ENCODE data around the gene ZNF200. TPM values are rescaled to one million over a fixed set of nuclear protein-coding genes. Genes with fewer than 3 reads are reported as not detected.
"Not testable (repeated sequence)": the region's sequence is repeated elsewhere in the genome, so short reads cannot be mapped to it uniquely, and the experiment has no call there.

ZNF200 gene
- total RNA-seq, 1 donor from 2014 or later, result 8.6 TPM

DNA sequence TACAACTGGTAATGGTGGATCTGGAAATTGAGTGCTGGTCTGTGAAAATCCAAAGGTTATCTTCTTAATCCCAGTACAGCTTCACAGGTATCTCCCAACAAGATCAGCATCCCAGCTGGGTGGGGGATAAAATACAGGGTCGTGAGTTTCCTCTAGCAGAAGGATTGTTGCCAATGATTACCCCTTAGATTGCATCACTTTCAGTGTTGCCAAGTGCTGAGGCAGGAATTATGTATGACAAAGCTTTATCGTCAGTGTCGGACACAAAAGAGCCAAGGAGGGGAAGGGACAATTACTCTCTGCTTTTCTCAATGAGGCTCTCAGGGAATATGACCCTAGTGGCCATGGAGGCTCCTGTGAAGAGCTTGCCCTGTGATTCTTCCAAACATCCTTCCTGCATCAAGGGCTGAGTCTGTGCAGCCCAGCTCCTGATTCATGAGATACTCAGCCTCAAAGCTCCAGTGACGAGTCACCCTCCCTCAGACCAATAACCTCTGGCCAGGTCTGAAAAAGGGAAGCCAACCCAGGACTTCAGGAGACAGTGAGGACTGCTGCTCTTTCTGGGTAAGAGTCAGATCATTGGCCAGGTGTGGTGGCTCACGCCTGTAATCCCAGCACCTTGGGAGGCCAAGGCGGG is 31.9 kb downstream of the ZNF200 start:
- H3K27me3 Mint-ChIP-seq (ENCODE audit: low read depth), result peaks cover 38% of the 10 kb centered on the region
- no peaks in the 10 kb centered on the region for H3K36me3 Mint-ChIP-seq

DNA sequence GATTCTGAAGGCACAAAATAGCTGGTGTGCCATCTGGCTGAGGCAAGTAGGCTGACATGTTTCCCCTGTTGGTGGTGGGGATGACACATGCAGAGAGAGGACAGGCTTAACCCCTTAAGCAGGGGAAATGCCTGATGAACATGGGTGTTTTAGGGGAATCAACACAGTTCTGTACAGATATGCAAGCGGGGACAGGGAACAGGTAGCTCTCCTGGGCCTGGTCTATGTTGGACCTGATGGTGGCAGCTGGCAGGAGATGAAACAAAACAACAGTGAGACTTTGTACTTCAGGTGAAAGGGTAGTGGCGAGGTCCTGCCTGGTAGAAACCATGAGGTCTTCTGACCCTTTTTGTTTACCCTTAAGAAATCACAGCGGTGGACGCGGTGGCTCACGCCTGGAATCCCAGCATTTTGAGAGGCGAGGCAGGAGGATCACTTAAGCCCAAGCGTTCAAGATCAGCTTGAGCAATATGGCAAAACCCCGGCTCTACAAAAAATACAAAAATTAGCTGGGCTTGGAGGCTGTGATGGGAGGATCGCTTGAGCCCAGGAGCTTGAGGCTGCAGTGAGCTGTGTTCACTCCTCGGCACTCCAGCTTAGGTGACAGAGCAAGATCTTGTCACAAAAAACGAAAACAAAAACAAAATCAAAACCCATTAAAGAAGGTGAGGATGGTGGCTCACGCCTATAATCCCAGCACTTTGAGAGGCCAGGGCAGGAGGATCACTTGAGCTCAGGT is 36.5 kb downstream of the ZNF200 start:
- TF ChIP-seq, protein P1, sequence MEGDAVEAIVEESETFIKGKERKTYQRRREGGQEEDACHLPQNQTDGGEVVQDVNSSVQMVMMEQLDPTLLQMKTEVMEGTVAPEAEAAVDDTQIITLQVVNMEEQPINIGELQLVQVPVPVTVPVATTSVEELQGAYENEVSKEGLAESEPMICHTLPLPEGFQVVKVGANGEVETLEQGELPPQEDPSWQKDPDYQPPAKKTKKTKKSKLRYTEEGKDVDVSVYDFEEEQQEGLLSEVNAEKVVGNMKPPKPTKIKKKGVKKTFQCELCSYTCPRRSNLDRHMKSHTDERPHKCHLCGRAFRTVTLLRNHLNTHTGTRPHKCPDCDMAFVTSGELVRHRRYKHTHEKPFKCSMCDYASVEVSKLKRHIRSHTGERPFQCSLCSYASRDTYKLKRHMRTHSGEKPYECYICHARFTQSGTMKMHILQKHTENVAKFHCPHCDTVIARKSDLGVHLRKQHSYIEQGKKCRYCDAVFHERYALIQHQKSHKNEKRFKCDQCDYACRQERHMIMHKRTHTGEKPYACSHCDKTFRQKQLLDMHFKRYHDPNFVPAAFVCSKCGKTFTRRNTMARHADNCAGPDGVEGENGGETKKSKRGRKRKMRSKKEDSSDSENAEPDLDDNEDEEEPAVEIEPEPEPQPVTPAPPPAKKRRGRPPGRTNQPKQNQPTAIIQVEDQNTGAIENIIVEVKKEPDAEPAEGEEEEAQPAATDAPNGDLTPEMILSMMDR (IDR thresholded peaks at IDR 0.05; ENCODE audit: unreplicated experiment), result no peak
- H3K4me3 Mint-ChIP-seq, result no peak overlapping the region
- H3K4me1 Mint-ChIP-seq, result no peaks in the 10 kb centered on the region
- H3K27me3 Mint-ChIP-seq (ENCODE audit: low read depth), result peaks cover 71% of the 10 kb centered on the region
- peaks cover 4% of the 10 kb centered on the region for H3K9me3 Mint-ChIP-seq
- H3K36me3 Mint-ChIP-seq, result no peaks in the 10 kb centered on the region
- H3K27ac Mint-ChIP-seq, result no peak overlapping the region
- DNase-seq (ENCODE audit: low spot score in 2 of 2, unreplicated experiment in 2 of 2), result no peak

More for the DNA sequence above, 31.9 kb downstream of the ZNF200 start:
- no peak for DNase-seq (ENCODE audit: low spot score in 2 of 2, unreplicated experiment in 2 of 2)
- Mint-ChIP-seq H3K9me3 (peaks cover 31% of the 10 kb centered on the region), H3K27ac (no peak overlapping the region), H3K4me3 (no peak overlapping the region), H3K4me1 (no peaks in the 10 kb centered on the region)
- TF ChIP-seq, protein P1 (IDR thresholded peaks at IDR 0.05; ENCODE audit: unreplicated experiment), result no peak

DNA sequence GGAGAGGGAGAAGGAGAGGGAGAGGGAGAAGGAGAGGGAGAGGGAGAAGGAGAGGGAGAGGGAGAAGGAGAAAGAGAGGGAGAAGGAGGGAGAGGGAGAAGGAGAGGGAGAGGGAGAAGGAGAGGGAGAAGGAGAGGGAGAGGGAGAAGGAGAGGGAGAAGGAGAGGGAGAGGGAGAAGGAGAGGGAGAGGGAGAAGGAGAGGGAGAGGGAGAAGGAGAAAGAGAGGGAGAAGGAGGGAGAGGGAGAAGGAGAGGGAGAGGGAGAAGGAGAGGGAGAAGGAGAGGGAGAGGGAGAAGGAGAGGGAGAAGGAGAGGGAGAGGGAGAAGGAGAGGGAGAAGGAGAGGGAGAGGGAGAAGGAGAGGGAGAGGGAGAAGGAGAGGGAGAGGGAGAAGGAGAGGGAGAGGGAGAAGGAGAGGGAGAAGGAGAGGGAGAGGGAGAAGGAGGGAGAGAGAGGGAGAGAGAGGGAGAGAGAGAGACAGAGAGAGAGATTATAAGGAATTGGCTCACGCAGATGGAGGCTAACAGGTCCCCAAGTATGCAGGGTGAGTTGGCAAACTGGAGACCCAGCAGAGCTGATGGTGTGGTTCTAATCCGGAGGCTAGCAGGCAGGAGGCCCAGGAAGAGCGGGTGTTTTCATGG is 37.1 kb downstream of the ZNF200 start:
- not testable (repeated sequence) for H3K9me3 Mint-ChIP-seq; H3K4me3 Mint-ChIP-seq; DNase-seq (ENCODE audit: low spot score in 2 of 2, unreplicated experiment in 2 of 2); H3K36me3 Mint-ChIP-seq; H3K27ac Mint-ChIP-seq; H3K4me1 Mint-ChIP-seq
- H3K27me3 Mint-ChIP-seq (ENCODE audit: low read depth), result peaks cover 78% of the 10 kb centered on the region

DNA sequence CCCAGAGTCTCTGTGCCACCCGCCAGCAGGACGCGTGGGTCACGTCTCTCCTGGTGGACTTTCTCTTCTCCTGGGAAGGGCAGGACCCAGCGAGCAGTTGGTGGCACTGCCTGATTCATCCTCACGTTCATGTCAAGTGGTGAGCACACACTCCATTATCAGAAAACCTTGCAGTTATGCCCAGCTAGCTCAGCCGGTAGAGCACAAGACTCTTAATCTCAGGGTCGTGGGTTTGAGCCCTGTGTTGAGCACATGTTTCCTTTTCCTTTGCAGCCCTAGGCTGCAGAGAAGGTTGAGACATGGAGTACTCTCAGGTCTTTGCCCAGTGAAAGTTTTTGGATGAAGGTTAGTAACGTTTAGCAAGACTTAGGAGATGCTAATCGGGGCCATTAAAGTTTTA is 39.0 kb downstream of the ZNF200 start:
- no peaks in the 10 kb centered on the region for H3K36me3 Mint-ChIP-seq
- peaks cover 84% of the 10 kb centered on the region for H3K27me3 Mint-ChIP-seq (ENCODE audit: low read depth)
- TF ChIP-seq, protein P1 (IDR thresholded peaks at IDR 0.05; ENCODE audit: unreplicated experiment), result no peak
- H3K4me3 Mint-ChIP-seq, result no peak overlapping the region
- peaks cover 2% of the 10 kb centered on the region for H3K9me3 Mint-ChIP-seq
- peaks cover 5% of the 10 kb centered on the region for H3K4me1 Mint-ChIP-seq
- no peak overlapping the region for H3K27ac Mint-ChIP-seq
- no peak for DNase-seq (ENCODE audit: low spot score in 2 of 2, unreplicated experiment in 2 of 2)

DNA sequence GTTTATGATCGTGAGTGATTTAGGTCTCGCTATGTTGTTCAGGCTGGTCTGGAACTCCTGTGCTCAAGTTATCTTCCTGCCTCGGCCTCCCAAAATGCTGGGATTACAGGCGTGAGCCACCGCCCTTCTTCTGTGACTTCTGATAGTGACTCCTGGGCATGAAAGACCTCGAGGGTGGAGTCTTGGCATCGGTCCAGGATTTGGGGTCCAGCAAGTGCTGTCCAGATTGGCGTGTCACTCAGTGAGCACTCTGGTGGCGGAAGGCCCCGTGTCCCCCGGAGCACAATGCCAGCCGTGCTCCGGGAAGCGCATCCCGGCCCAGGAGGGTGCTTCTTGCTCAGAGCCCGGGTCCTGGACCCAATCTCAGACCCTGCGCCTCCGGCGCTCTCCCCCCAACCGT is 40.2 kb downstream of the ZNF200 start:
- no peak overlapping the region for H3K27ac Mint-ChIP-seq
- H3K4me1 Mint-ChIP-seq, result peaks cover 9% of the 10 kb centered on the region

More for the DNA sequence above, 40.2 kb downstream of the ZNF200 start:
- DNase-seq (ENCODE audit: low spot score in 2 of 2, unreplicated experiment in 2 of 2), result no peak
- H3K4me3 Mint-ChIP-seq, result no peak overlapping the region
- H3K9me3 Mint-ChIP-seq, result no peaks in the 10 kb centered on the region
- H3K36me3 Mint-ChIP-seq, result no peaks in the 10 kb centered on the region
- H3K27me3 Mint-ChIP-seq (ENCODE audit: low read depth), result peaks cover 84% of the 10 kb centered on the region
- TF ChIP-seq, protein P1 (IDR thresholded peaks at IDR 0.05; ENCODE audit: unreplicated experiment), result no peak
